Thymus (tissue), 11 donors: ENCODE results near the gene AFF3. TPM values are rescaled to one million over a fixed set of nuclear protein-coding genes. Genes with fewer than 3 reads are reported as not detected.

Experiments
- DNase-seq, 9 donors: peaks; one replicate each; pipeline ENCODE4 v3.0.0-alpha.2; 2013; ENCODE audit warnings: low spot score in 9 of 9, low read depth in 6 of 9, missing footprints in 1 of 9
- H3K27ac ChIP-seq, 2 donors: one replicate each; pipeline ENCODE4 v1.5.1; 2013; ENCODE audit warnings: control low read depth in 1 of 2, low read depth in 1 of 2, low read length in 1 of 2, mild to moderate bottlenecking in 1 of 2, moderate library complexity in 1 of 2
- H3K27me3 ChIP-seq, 2 donors: one replicate each; pipeline ENCODE4 v1.5.1; 2013; ENCODE audit warnings: low read length in 1 of 2; ENCODE audit not compliant: control insufficient read depth in 2 of 2, insufficient read depth in 1 of 2
- H3K36me3 ChIP-seq, 2 donors: one replicate each; pipeline ENCODE4 v1.5.1; 2013; ENCODE audit warnings: low read length in 1 of 2, mild to moderate bottlenecking in 1 of 2, moderate library complexity in 1 of 2; ENCODE audit not compliant: control insufficient read depth in 2 of 2, insufficient read depth in 2 of 2
- H3K4me1 ChIP-seq, 2 donors: one replicate each; pipeline ENCODE4 v1.5.1; 2013; ENCODE audit warnings: low read length in 2 of 2; ENCODE audit not compliant: control insufficient read depth in 2 of 2, insufficient read depth in 2 of 2
- H3K4me3 ChIP-seq, 2 donors: one replicate each; pipeline ENCODE4 v1.5.1; 2013; ENCODE audit warnings: low read length in 2 of 2, control low read depth in 1 of 2, mild to moderate bottlenecking in 1 of 2
- H3K9me3 ChIP-seq, 2 donors: one replicate each; pipeline ENCODE4 v1.5.1; 2013; ENCODE audit warnings: low read length in 1 of 2, mild to moderate bottlenecking in 1 of 2; ENCODE audit not compliant: control insufficient read depth in 2 of 2, insufficient read depth in 1 of 2
- WGBS: extraction: QIAGEN DNeasy Blood & Tissue Kit; methylation state at CpG from one replicate; pipeline ENCODE4 v1.1.7; 2013; 5-methylcytosine and 5-hydroxymethylcytosine counted together
- polyA plus RNA-seq: library from polyadenylated mRNA; stranded (reverse); fragments of 200-250 nt; gene quantifications from one replicate; pipeline ENCODE4 v1.2.3, GENCODE V29; 2013
- total RNA-seq: library from RNA; stranded (reverse); fragments of 120-200 nt; gene quantifications from one replicate; pipeline ENCODE4 v1.2.4, GENCODE V29; 2013
- donor health status: healthy.

Gene AFF3
- total and polyA plus RNA-seq, 2 donors, result 5.3 to 9.7 TPM

- 88% methylated on average over 5 of the region's 5 CpGs for WGBS
- Histone ChIP-seq H3K9me3 (peaks cover 0 to 4% of the 10 kb centered on the region in 2 donors), H3K27me3 (no peaks in the 10 kb centered on the region), H3K27ac (no peak overlapping the region), H3K4me3 (no peak overlapping the region), H3K36me3 (no peaks in the 10 kb centered on the region), H3K4me1 (peaks cover 42 to 61% of the 10 kb centered on the region in 2 donors)
- no peak for DNase-seq
These were observed 78.9 kb downstream of the AFF3 start for GRCh38 chr2:100063459-100063953.

GRCh38 chr2:100062336-100062735 lies 80.1 kb downstream of the AFF3 start:
- H3K27me3 ChIP-seq, result no peaks in the 10 kb centered on the region
- H3K4me1 ChIP-seq, result peaks cover 40 to 54% of the 10 kb centered on the region in 2 donors
- WGBS, result 95% methylated on average over 5 of the region's 5 CpGs
- H3K9me3 ChIP-seq, result peaks cover 0 to 4% of the 10 kb centered on the region in 2 donors
- no peaks in the 10 kb centered on the region for H3K36me3 ChIP-seq
- H3K4me3 ChIP-seq, result no peak overlapping the region
- H3K27ac ChIP-seq, result peak overlapping the region in 1 of 2 donors; percentile 86
- no peak for DNase-seq

- Histone ChIP-seq H3K27me3 (no peaks in the 10 kb centered on the region), H3K4me1 (peaks cover 35 to 46% of the 10 kb centered on the region in 2 donors), H3K27ac (peak overlapping the region; percentile 78 to 86), H3K36me3 (no peaks in the 10 kb centered on the region), H3K9me3 (peaks cover 0 to 4% of the 10 kb centered on the region in 2 donors), H3K4me3 (no peak overlapping the region)
- DNase-seq, result peak in 8 of 9 donors; percentile 42 to 91 (median 74)
- 61% methylated on average over 4 of the region's 4 CpGs for WGBS
These were observed 81.5 kb downstream of the AFF3 start for GRCh38 chr2:100060875-100061274.

- H3K4me1 ChIP-seq, result peaks cover 35 to 46% of the 10 kb centered on the region in 2 donors
- 76% methylated on average over 4 of the region's 4 CpGs for WGBS
- H3K27me3 ChIP-seq, result no peaks in the 10 kb centered on the region
- no peaks in the 10 kb centered on the region for H3K36me3 ChIP-seq
- no peak overlapping the region for H3K4me3 ChIP-seq
- H3K27ac ChIP-seq, result peak overlapping the region; percentile 58 to 60
- peaks cover 0 to 4% of the 10 kb centered on the region in 2 donors for H3K9me3 ChIP-seq
- no peak for DNase-seq
These were observed 82.8 kb downstream of the AFF3 start for GRCh38 chr2:100059638-100060037.

GRCh38 chr2:100057901-100058261 lies 84.5 kb downstream of the AFF3 start:
- DNase-seq, result no peak
- Histone ChIP-seq H3K36me3 (no peaks in the 10 kb centered on the region), H3K27ac (no peak overlapping the region), H3K4me1 (peaks cover 35 to 46% of the 10 kb centered on the region in 2 donors), H3K27me3 (no peaks in the 10 kb centered on the region), H3K4me3 (no peak overlapping the region), H3K9me3 (peaks cover 0 to 2% of the 10 kb centered on the region in 2 donors)

GRCh38 chr2:100054426-100054825 lies 88.0 kb downstream of the AFF3 start:
- Histone ChIP-seq H3K4me1 (peaks cover 6 to 34% of the 10 kb centered on the region in 2 donors), H3K36me3 (no peaks in the 10 kb centered on the region), H3K27ac (no peak overlapping the region), H3K27me3 (no peaks in the 10 kb centered on the region), H3K9me3 (no peaks in the 10 kb centered on the region), H3K4me3 (no peak overlapping the region)
- no peak for DNase-seq
- 96% methylated on average over 2 of the region's 2 CpGs for WGBS

GRCh38 chr2:100053087-100053885 lies 89.1 kb downstream of the AFF3 start:
- 96% methylated on average over 5 of the region's 5 CpGs for WGBS
- H3K27ac ChIP-seq, result no peak overlapping the region
- H3K4me3 ChIP-seq, result no peak overlapping the region

GRCh38 chr2:100052650-100053049 lies 89.7 kb downstream of the AFF3 start:
- no peak overlapping the region for H3K27ac ChIP-seq
- no peak for DNase-seq

More at GRCh38 chr2:100053087-100053885, 89.1 kb downstream of the AFF3 start:
- DNase-seq, result no peak
- no peaks in the 10 kb centered on the region for H3K27me3 ChIP-seq
- H3K36me3 ChIP-seq, result no peaks in the 10 kb centered on the region
- H3K9me3 ChIP-seq, result no peaks in the 10 kb centered on the region
- H3K4me1 ChIP-seq, result peaks cover 0 to 28% of the 10 kb centered on the region in 2 donors

GRCh38 chr2:100051253-100051652 lies 91.1 kb downstream of the AFF3 start:
- no peak overlapping the region for H3K4me3 ChIP-seq
- DNase-seq, result no peak

More at GRCh38 chr2:100052650-100053049, 89.7 kb downstream of the AFF3 start:
- no peak overlapping the region for H3K4me3 ChIP-seq
- peaks cover 0 to 28% of the 10 kb centered on the region in 2 donors for H3K4me1 ChIP-seq
- H3K27me3 ChIP-seq, result no peaks in the 10 kb centered on the region
- H3K36me3 ChIP-seq, result no peaks in the 10 kb centered on the region
- H3K9me3 ChIP-seq, result no peaks in the 10 kb centered on the region
- 88% methylated on average over 4 of the region's 4 CpGs for WGBS

More at GRCh38 chr2:100051253-100051652, 91.1 kb downstream of the AFF3 start:
- 96% methylated on average over 5 of the region's 5 CpGs for WGBS
- no peak overlapping the region for H3K27ac ChIP-seq
- H3K27me3 ChIP-seq, result no peaks in the 10 kb centered on the region
- peaks cover 0 to 23% of the 10 kb centered on the region in 2 donors for H3K4me1 ChIP-seq
- no peaks in the 10 kb centered on the region for H3K9me3 ChIP-seq
- no peaks in the 10 kb centered on the region for H3K36me3 ChIP-seq
